A673 (cell line): ENCODE data around the gene KRT86. TPM values are rescaled to one million over a fixed set of nuclear protein-coding genes. Genes with fewer than 3 reads are reported as not detected.

ENCODE experiments used
- BruUV-seq: library from RNA; stranded (reverse); fragments of 400-500 nt; replicated peaks from 2 replicates; lab custom pipeline; 2021; lab: Mats Ljungman, UMichigan
- CTCF ChIA-PET: fragments of 300-600 bp; sonication (Branson Sonifier 250); formaldehyde crosslinking; loops from one replicate; lab custom pipeline; 2022; ENCODE audit warnings: antibody characterized with exemption; lab: Charles Lee
- POLR2A ChIA-PET: fragments of 300-600 bp; sonication (Branson Sonifier 250); formaldehyde crosslinking; loops from one replicate; lab custom pipeline; 2022; ENCODE audit warnings: antibody characterized with exemption; ENCODE audit not compliant: low non-redundant PET; lab: Charles Lee
- DNase-seq: peaks from one replicate; pipeline ENCODE4 v3.0.0-alpha.2; 2015; ENCODE audit warnings: low spot score
- H3K27ac ChIP-seq: fragments of 200-600 bp; sonication (generic); 2 replicates; pipeline ENCODE4 v1.5.1; 2016; ENCODE audit warnings: mixed run types, low read depth, mild to moderate bottlenecking, mixed read lengths, antibody characterized with exemption, low read length; ENCODE audit not compliant: poor library complexity, severe bottlenecking
- H3K27me3 ChIP-seq: fragments of 200-600 bp; sonication (generic); replicated peaks from 2 replicates; pipeline ENCODE4 v1.6.1; 2017; ENCODE audit warnings: mixed run types, low read depth, mild to moderate bottlenecking, mixed read lengths, antibody characterized with exemption, low read length; ENCODE audit not compliant: insufficient read depth, poor library complexity
- H3K36me3 ChIP-seq: fragments of 200-600 bp; sonication (generic); 2 replicates; pipeline ENCODE4 v1.6.1; 2016; ENCODE audit warnings: mixed run types, mild to moderate bottlenecking, mixed read lengths, antibody characterized with exemption, low read length; ENCODE audit not compliant: insufficient read depth, poor library complexity, severe bottlenecking
- H3K4me1 ChIP-seq: fragments of 200-600 bp; sonication (generic); 2 replicates; pipeline ENCODE4 v1.6.1; 2017; ENCODE audit warnings: mixed run types, mild to moderate bottlenecking, mixed read lengths, antibody characterized with exemption, low read length; ENCODE audit not compliant: insufficient read depth, poor library complexity, severe bottlenecking
- H3K4me3 ChIP-seq: fragments of 200-600 bp; sonication (generic); 2 replicates; pipeline ENCODE4 v1.5.1; 2016; ENCODE audit warnings: low read depth, mixed run types, mild to moderate bottlenecking, mixed read lengths, low read length; ENCODE audit not compliant: poor library complexity, severe bottlenecking
- H3K9me3 ChIP-seq: fragments of 200-600 bp; sonication (generic); 2 replicates; pipeline ENCODE4 v1.6.1; 2016; ENCODE audit warnings: mixed run types, low read depth, mild to moderate bottlenecking, mixed read lengths, antibody characterized with exemption, low read length; ENCODE audit not compliant: poor library complexity, severe bottlenecking
- CTCF ChIP-seq: fragments of 300-800, 200-600 bp; sonication (generic); conservative IDR thresholded peaks from 2 replicates; pipeline ENCODE4 v1.5.1; 2017; ENCODE audit warnings: low read depth, mild to moderate bottlenecking, antibody characterized with exemption, low read length, moderate library complexity, mixed read lengths
- EZH2 ChIP-seq: fragments of 200-600 bp; sonication (generic); IDR thresholded peaks from 2 replicates; pipeline ENCODE4 v1.6.1; 2017; ENCODE audit warnings: borderline replicate concordance, low read depth, mild to moderate bottlenecking, mixed read lengths, antibody characterized with exemption, low read length; ENCODE audit not compliant: poor library complexity, severe bottlenecking
- intact Hi-C: fragments of 100-400 bp; cut with micrococcal nuclease; formaldehyde crosslinking; loops from one replicate; pipeline ENCODE4 v1.10.0; 2022; ENCODE audit not compliant: unreplicated experiment
- total RNA-seq: library from RNA; stranded (reverse); gene quantifications from 2 replicates; pipeline ENCODE4 v1.2.3, GENCODE V29; 2021

KRT86 gene
- total RNA-seq, 1 experiment from 2014 or later: not detected

GRCh38 chr12:52295663-52296062 is 21.2 kb downstream of the KRT86 start:
- ChIA-PET POLR2A (no interaction called here), CTCF (interaction anchor here (0.6 kb wide), 1 partner anchor 16 kb away, joined by 3 read pairs; no protein-coding TSS in a partner anchor)
- no peak for DNase-seq
- Histone ChIP-seq H3K4me3 (no peak overlapping the region), H3K27me3 (peaks cover 11% of the 10 kb centered on the region), H3K36me3 (no peaks in the 10 kb centered on the region), H3K9me3 (no peaks in the 10 kb centered on the region), H3K4me1 (no peaks in the 10 kb centered on the region), H3K27ac (no peak overlapping the region)
- intact Hi-C loops: no loop called here
- no peak for TF ChIP-seq CTCF
- no peak for TF ChIP-seq EZH2
- no TSS peak for BruUV-seq

- TF ChIP-seq EZH2 (no peak), CTCF (no peak)
- DNase-seq: no peak
- intact Hi-C loops: no loop called here
- H3K27me3 ChIP-seq: peaks cover 11% of the 10 kb centered on the region
- CTCF ChIA-PET: no interaction called here
- H3K27ac ChIP-seq: no peak overlapping the region
- no peak overlapping the region for H3K4me3 ChIP-seq
- H3K4me1 ChIP-seq: no peaks in the 10 kb centered on the region
- BruUV-seq: no TSS peak
- H3K9me3 ChIP-seq: no peaks in the 10 kb centered on the region
- H3K36me3 ChIP-seq: no peaks in the 10 kb centered on the region
- POLR2A ChIA-PET: no interaction called here
Measured at GRCh38 chr12:52296572-52297215, 22.2 kb downstream of the KRT86 start.

- POLR2A ChIA-PET: no interaction called here
- BruUV-seq: no TSS peak
- Histone ChIP-seq H3K4me1 (no peaks in the 10 kb centered on the region), H3K27me3 (peaks cover 4% of the 10 kb centered on the region), H3K27ac (no peak overlapping the region), H3K9me3 (no peaks in the 10 kb centered on the region), H3K4me3 (no peak overlapping the region), H3K36me3 (no peaks in the 10 kb centered on the region)
- intact Hi-C loops: no loop called here
- DNase-seq: no peak
- CTCF ChIA-PET: no interaction called here
- TF ChIP-seq CTCF: no peak
Measured at GRCh38 chr12:52298677-52299190, 24.3 kb downstream of the KRT86 start.
